ENCODE results near the gene SRL.
"Not testable (repeated sequence)": the region's sequence is repeated elsewhere in the genome, so short reads cannot be mapped to it uniquely, and the experiment has no call there.

The SRL gene

DNA sequence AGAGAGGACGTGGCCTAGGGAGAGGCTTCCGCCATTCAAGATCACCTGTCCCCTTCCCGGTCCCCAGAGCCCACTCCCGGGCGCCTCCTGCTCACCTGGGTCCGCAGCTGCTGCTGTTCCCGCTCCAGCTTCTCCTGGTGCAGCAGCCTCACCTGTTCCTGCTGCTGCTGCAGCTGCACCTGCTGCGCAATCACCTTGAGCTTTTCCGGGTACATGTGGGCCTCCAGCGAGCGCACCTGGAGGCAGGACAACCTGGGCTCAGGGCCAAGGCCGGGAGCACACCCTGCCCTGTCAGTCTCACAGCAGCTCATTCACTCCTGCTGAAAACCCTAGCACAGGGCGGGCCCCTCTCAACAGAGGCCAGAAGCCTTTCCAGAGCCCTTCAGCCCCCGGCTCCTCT lies 18.5 kb upstream of the SRL start:
- DNase-seq (ENCODE audit: low spot score): no peak

GRCh38 chr16:4257646-4258556 lies 16.0 kb upstream of the SRL start:
- DNase-seq (ENCODE audit: low spot score): no peak

DNA sequence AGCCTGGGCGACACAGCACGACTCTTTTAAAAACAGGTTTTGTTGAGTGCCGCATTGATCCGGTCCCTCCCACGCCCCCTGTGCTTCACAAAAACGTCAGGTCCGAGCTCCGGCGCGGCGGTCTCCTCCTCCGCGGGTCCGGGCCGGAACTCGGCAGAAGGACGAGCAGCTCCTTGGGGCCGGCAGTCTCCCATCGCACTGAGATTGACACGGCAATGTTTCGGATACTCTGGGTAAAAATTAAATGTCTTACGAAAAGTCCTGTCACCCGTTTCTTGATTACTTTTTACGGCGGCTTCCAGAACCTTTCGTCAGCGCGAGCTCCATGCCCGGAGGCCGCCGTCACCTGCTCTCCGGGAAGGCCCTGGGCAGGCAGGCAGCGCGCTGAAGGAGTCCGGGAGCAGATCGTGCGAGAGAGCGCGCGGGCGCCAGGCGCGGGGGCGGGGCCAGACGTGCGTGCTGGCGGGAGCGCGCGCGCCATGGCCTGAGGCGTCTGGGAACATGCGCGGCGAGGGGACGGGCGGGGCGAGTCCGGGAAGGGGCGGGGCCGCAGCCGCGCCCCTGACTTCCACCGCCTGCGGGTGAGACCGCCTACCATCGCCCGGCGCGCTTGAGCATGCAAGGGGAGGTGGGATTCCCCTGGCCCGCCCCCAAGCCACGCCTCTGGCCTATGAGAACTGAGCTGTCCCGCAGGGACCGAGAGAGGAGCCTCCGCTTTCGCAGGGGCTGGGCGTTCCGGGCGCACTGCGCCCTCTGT lies 11.7 kb upstream of the SRL start:
- DNase-seq (ENCODE audit: low spot score): peak; percentile 99

DNA sequence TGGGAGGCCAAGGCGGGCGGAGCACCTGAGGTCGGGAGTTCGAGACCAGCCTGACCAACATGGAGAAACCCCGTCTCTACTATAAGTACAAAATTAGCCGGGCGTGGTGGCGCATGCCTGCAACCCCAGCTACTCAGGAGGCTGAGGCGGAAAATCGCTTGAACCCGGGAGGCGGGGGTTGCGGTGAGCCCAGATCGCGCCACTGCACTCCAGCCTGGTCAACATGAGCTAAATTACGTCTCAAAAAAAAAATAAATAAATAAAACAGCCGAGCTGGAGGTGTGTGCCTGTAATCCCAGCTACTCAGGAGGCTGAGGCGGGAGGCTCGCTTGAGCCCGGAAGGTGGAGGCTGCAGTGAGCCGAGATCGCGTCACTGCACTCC lies 11.1 kb upstream of the SRL start:
- not testable (repeated sequence) for DNase-seq (ENCODE audit: low spot score)

DNA sequence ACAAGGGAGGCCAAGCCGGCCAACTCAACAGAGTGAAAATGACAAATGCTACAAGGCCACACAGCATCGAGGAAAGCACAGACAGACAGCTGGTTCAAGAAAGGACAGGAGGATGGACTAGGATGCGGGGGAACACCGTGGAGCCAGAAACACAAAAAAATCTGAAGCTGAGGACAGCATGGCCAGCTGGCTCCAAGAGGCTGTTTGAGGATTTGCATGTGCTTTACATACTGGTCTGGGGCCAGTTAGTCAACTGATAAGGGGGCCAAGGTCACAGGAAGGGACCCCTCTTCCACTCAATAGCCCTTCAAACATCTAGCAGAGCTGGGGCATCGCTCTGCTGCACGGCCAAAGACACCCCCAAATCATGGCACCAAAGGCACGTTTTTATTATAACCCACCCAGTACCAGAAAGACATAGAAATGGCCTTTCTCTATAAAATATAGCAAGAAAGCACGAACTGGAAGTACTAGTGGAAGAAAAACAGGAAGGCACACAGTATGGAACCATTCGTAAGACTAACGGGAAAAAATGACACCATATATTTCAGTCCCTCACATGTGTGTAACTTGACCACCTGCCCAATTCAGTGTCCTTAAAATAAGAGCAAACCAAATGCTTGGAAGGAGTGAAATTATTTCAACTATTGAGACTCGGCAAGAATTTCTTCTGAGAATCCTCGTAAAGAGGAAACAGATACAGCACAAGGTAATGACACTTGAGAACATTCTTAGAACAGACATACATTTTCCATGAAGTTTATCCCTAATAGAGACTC lies 7.8 kb upstream of the SRL start:
- DNase-seq (ENCODE audit: low spot score): no peak

DNA sequence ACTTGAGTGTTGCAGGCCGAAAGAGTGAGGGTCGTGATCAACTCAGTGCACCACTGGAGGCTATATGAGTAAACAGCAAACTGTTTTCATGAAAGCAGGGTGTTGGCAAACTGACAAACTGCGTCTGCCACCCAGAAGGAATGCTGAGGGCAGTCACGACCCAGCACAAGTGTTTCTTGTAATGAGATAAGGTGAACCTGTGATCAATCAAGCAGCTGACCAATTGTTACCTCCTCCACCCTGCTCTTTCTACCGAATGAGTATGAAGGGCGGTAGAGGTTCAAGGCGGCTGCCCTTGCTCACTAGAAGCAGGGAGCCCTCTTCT lies 5.5 kb upstream of the SRL start:
- no peak for DNase-seq (ENCODE audit: low spot score)

DNA sequence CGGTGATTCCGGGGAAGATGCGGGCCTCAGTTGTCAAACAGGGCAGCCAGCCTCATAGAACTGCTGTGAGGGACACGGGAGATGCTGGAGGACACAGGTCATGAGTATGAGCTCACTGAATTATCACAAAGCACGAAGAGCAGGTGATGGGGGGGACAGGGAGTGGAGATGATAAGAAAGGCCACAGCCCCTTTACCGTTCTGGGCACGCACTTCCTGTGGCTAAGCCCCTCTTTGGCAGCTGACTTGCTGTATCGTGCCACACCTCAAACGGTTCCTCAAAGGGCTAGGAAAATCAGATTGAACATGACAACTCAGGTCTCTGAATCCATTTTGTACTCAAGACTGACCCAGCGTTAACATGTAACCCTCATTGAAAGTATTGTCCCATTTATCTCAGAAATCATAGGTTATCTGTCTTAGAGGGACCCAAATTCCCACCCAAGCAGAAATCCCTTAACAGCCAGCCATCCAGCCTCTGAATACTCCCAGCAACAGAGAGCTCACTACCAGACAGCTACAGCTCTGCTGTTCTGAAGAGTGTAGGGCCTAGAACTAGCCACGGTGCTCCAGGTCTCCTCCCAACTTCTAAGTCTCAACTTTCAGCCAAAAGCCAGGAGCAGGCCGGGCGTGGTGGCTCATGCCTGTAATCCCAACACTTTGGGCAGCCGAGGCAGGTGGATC lies 5.0 kb upstream of the SRL start:
- DNase-seq (ENCODE audit: low spot score): no peak

GRCh38 chr16:4245077-4245791 lies 3.4 kb upstream of the SRL start:
- DNase-seq (ENCODE audit: low spot score): no peak

DNA sequence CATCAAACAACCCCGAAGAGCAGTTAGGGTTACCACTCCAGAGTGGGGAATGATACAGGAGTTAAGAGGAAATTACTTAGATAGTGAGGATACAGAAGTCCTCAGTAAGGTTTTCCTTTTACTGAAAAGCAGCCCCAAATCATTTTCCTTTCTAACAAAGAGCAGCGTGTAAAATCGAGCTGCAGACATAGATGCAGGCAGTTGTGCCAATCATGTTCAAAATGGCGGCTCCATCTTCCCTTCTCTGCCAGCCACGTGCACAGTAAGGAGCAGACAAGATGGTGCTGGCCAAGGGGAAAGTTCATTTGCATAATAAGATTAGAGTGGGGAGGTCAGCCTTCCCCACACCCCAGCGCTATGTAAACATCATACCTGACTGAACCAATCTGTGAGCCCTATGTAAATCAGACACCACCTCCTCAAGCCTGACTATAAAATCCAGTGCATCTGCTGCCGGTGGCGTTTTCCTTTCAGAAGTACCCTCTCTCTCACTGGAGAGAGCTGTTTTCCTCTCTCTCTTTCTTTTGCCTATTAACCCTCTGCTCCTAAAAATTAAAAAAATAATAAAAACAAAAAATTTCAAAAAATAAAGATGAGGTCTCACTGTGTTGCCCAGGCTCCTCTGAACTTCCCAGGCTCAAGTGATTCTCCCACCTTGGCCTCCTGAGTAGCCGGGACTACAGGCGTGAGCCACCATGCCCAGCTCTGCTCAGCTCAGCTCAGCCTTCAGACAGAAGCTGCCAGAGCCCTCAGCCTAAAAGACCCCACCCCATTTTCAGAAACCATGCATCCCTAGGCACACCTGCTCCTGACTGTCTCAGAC lies 2.6 kb upstream of the SRL start:
- peak; percentile 67 for DNase-seq (ENCODE audit: low spot score)

- DNase-seq (ENCODE audit: low spot score): no peak
Observed at GRCh38 chr16:4241258-4241927, 487 bp downstream of the SRL start.

- DNase-seq (ENCODE audit: low spot score): no peak
Observed at GRCh38 chr16:4240624-4241023, 1.3 kb downstream of the SRL start.

GRCh38 chr16:4239682-4240175 lies 2.2 kb downstream of the SRL start:
- no peak for DNase-seq (ENCODE audit: low spot score)

DNA sequence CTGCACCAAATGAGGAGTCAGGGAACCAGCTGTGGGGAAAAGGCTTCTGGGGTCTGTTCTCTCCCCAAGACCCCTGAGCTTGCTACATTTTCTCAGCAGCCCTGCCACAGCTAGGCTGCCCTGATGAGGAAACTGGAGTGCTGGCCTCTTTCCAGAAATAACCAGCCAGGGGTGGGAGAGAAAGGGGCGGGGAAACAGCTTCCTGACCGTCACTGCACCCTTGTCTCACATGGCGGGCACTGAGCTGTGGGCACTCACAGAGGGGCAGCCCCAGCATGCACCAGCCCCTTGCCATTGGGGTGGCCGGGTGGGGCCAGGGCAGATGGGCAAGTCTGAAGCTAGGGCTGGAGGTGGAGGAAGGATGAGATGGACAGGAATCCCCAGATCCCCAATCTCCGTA lies 2.9 kb downstream of the SRL start:
- no peak for DNase-seq (ENCODE audit: low spot score)

DNA sequence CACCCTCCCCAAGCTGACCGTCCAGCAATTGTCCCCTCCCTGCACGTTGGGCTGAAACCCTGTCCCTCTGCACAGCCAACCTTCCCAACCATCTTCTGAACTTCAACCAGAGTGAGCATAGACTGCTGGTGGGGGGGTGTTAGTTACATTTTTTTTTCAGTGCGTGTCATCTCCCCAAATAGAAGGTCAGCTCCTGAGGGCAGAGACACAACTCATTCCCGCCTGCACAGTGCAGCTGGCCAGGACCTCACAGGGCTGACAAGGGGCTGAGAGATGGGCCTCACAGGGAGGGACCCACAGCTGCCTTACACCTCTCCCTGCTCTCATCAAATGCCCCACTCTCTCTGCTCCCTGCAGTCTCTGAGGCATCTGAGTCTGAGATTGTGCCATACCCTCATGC lies 8.4 kb downstream of the SRL start:
- DNase-seq (ENCODE audit: low spot score): no peak

GRCh38 chr16:4232541-4233386 lies 9.1 kb downstream of the SRL start:
- peak; percentile 34 for DNase-seq (ENCODE audit: low spot score)

DNA sequence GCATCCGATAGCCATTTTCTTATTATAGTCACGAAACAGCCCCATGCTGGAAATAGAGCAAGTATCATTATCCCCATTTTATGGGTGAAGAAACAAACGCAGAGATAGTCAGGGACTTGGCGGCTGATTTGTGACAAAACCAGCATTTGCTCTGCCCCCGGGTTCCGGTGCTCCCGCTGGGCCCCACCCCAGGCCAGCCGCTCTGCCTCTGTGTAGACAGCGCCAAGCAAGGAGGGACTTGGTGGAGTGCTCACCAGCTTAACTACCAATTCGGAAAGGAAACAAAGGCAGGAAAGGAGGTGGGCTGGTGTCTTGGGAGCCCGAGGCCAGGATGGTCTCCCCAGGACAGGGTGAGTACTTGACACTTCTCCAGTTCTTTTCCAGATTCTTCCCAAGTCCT lies 10.0 kb downstream of the SRL start:
- DNase-seq (ENCODE audit: low spot score): no peak

DNA sequence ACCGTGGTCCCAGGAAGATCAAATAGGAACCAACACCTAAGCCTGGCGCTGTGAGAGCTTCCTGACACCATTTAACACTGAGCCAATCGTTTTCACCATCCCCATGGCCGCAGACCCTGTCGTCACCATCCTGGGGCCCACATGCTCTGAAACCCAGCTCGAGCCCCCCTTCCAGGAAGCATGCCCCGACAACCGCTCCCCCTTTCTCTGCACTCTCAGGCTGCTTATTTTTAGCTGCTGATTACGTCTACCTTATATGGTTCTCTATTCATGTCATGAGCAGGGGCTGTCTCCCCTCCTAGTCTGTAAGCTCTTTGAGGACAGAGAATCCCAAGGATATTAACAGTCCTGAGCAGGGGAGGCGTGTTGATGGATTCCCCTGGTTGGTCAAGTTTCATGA lies 10.5 kb downstream of the SRL start:
- no peak for DNase-seq (ENCODE audit: low spot score)

DNA sequence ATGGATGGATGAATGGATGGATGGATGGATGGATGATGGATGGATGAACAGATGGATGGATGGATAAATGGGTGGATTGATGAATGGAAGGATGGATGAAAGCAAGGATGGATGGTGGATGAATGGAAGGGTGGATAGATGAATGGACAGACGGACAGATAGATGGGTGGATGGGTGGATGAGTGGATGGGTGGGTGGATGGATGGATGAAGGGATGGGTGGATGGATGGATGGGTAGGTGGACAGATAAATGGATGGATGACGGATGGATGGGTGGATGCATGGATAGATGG lies 14.9 kb downstream of the SRL start:
- no peak for DNase-seq (ENCODE audit: low spot score)

All from cerebellar cortex (tissue), 1 donor.